HEK293 (cell line): Measurements from ENCODE around the gene UBXN11.
A peak's percentile ranks its signal among the peaks of the same experiment; 100 is the strongest.

Experiments used
- HIC1 ChIP-seq: fragments of 450-650 bp; formaldehyde crosslinking; IDR thresholded peaks from 2 replicates; pipeline ENCODE4 v1.5.1; 2016; ENCODE audit warnings: missing biosample characterization, missing genetic modification characterization
- IKZF3 ChIP-seq: fragments of 450-650 bp; IDR thresholded peaks from 2 replicates; pipeline ENCODE4 v1.5.0; 2018; ENCODE audit warnings: missing biosample characterization, mild to moderate bottlenecking, missing genetic modification characterization, moderate library complexity
- INSM2 ChIP-seq: fragments of 450-650 bp; formaldehyde crosslinking; IDR thresholded peaks from 2 replicates; pipeline ENCODE4 v1.5.1; 2016; ENCODE audit warnings: missing biosample characterization, missing genetic modification characterization
- KLF1 ChIP-seq: fragments of 450-650 bp; formaldehyde crosslinking; IDR thresholded peaks from 2 replicates; pipeline ENCODE4 v1.5.1; 2016; ENCODE audit warnings: missing biosample characterization, missing genetic modification characterization
- KLF8 ChIP-seq: fragments of 450-650 bp; formaldehyde crosslinking; IDR thresholded peaks from 2 replicates; pipeline ENCODE4 v1.5.1; 2016; ENCODE audit warnings: missing biosample characterization, missing genetic modification characterization
- PATZ1 ChIP-seq: fragments of 450-650 bp; formaldehyde crosslinking; IDR thresholded peaks from 2 replicates; pipeline ENCODE4 v1.5.1; 2016; ENCODE audit warnings: missing biosample characterization, missing genetic modification characterization
- ZBTB11 ChIP-seq: fragments of 450-650 bp; formaldehyde crosslinking; conservative IDR thresholded peaks from 2 replicates; pipeline ENCODE4 v1.5.1; 2016; ENCODE audit warnings: low read depth, missing biosample characterization, missing genetic modification characterization
- ZBTB6 ChIP-seq: fragments of 450-650 bp; formaldehyde crosslinking; IDR thresholded peaks from 2 replicates; pipeline ENCODE4 v1.5.1; 2017; ENCODE audit warnings: missing biosample characterization, missing genetic modification characterization
- ZFP69B ChIP-seq: fragments of 450-650 bp; formaldehyde crosslinking; IDR thresholded peaks from 2 replicates; pipeline ENCODE4 v1.5.1; 2016; ENCODE audit warnings: missing biosample characterization, missing genetic modification characterization
- ZNF121 ChIP-seq: fragments of 450-650 bp; formaldehyde crosslinking; IDR thresholded peaks from 2 replicates; pipeline ENCODE4 v1.5.1; 2016; ENCODE audit warnings: missing biosample characterization, missing genetic modification characterization
- ZNF169 ChIP-seq: fragments of 450-650 bp; formaldehyde crosslinking; IDR thresholded peaks from 2 replicates; pipeline ENCODE4 v1.5.1; 2016; ENCODE audit warnings: missing biosample characterization, missing genetic modification characterization
- ZNF239 ChIP-seq: fragments of 450-650 bp; formaldehyde crosslinking; IDR thresholded peaks from 2 replicates; pipeline ENCODE4 v1.5.1; 2016; ENCODE audit warnings: missing biosample characterization, missing genetic modification characterization
- ZNF311 ChIP-seq: fragments of 450-650 bp; formaldehyde crosslinking; IDR thresholded peaks from 2 replicates; pipeline ENCODE4 v1.5.1; 2017; ENCODE audit warnings: missing biosample characterization, missing genetic modification characterization, borderline replicate concordance
- ZNF335 ChIP-seq: fragments of 450-650 bp; formaldehyde crosslinking; conservative IDR thresholded peaks from 2 replicates; pipeline ENCODE4 v1.5.1; 2016; ENCODE audit warnings: missing biosample characterization, missing genetic modification characterization
- ZNF398 ChIP-seq: fragments of 450-650 bp; formaldehyde crosslinking; IDR thresholded peaks from 2 replicates; pipeline ENCODE4 v1.5.1; 2017; ENCODE audit warnings: missing biosample characterization, missing genetic modification characterization
- ZNF530 ChIP-seq: fragments of 450-650 bp; formaldehyde crosslinking; IDR thresholded peaks from 2 replicates; pipeline ENCODE4 v1.5.1; 2016; ENCODE audit warnings: low read depth, missing biosample characterization, missing genetic modification characterization
- ZNF549 ChIP-seq: fragments of 450-650 bp; IDR thresholded peaks from 2 replicates; pipeline ENCODE4 v1.5.1; 2018; ENCODE audit warnings: missing biosample characterization, missing genetic modification characterization, mild to moderate bottlenecking, inconsistent platforms, moderate library complexity
- ZNF555 ChIP-seq: fragments of 450-650 bp; formaldehyde crosslinking; conservative IDR thresholded peaks from 2 replicates; pipeline ENCODE4 v1.5.1; 2017; ENCODE audit warnings: missing biosample characterization, mild to moderate bottlenecking, missing genetic modification characterization, inconsistent platforms
- ZNF558 ChIP-seq: fragments of 450-650 bp; formaldehyde crosslinking; IDR thresholded peaks from 2 replicates; pipeline ENCODE4 v1.5.1; 2016; ENCODE audit warnings: missing biosample characterization, missing genetic modification characterization
- ZNF561 ChIP-seq: fragments of 450-650 bp; IDR thresholded peaks from 2 replicates; pipeline ENCODE4 v1.5.1; 2018; ENCODE audit warnings: missing biosample characterization, missing genetic modification characterization, borderline replicate concordance
- ZNF645 ChIP-seq: fragments of 450-650 bp; formaldehyde crosslinking; IDR thresholded peaks from 2 replicates; pipeline ENCODE4; 2016; ENCODE audit warnings: missing biosample characterization, missing genetic modification characterization
- ZNF843 ChIP-seq: fragments of 450-650 bp; formaldehyde crosslinking; IDR thresholded peaks from 2 replicates; pipeline ENCODE4 v1.5.1; 2016; ENCODE audit warnings: missing biosample characterization, missing genetic modification characterization
- ZSCAN16 ChIP-seq: fragments of 450-650 bp; formaldehyde crosslinking; IDR thresholded peaks from 2 replicates; pipeline ENCODE4 v1.5.1; 2016; ENCODE audit warnings: missing biosample characterization, missing genetic modification characterization
- ZXDB ChIP-seq: fragments of 450-650 bp; formaldehyde crosslinking; IDR thresholded peaks from 2 replicates; pipeline ENCODE4 v1.5.1; 2016; ENCODE audit warnings: missing biosample characterization, missing genetic modification characterization

UBXN11 gene

GRCh38 chr1:26279456-26280332 is 26.7 kb downstream of the UBXN11 start, which contains the start of gene SH3BGRL3 (continued):
- peak; percentile 80; the same call in 1 of the 2 replicates for TF ChIP-seq ZXDB (tag by site-specific recombination)
- peak; percentile 74; the same call in 1 of the 2 replicates for TF ChIP-seq HIC1
- TF ChIP-seq PATZ1 (tag by site-specific recombination), result peak; percentile 95
- TF ChIP-seq ZFP69B (tag by site-specific recombination), result peak; percentile 86
- TF ChIP-seq ZSCAN16, result peak; percentile 50
- TF ChIP-seq ZBTB11 (tag by site-specific recombination), result peak; percentile 48; the same call in 1 of the 2 replicates
- no peak for TF ChIP-seq ZNF645 (tag by site-specific recombination)
- TF ChIP-seq ZNF335 (tag by site-specific recombination), result peak; percentile 89
- no peak for TF ChIP-seq ZNF555 (tag by site-specific recombination)
- TF ChIP-seq ZBTB6 (tag by site-specific recombination), result 0 out of 2 replicates have a peak, but pooled peaks have one; percentile 9
- 0 out of 2 replicates have a peak, but pooled peaks have one; percentile 22 for TF ChIP-seq ZNF239 (tag by site-specific recombination)
- no peak for TF ChIP-seq ZNF558
- TF ChIP-seq ZNF549 (tag by site-specific recombination), result no peak
- TF ChIP-seq ZNF843 (tag by site-specific recombination), result 0 out of 2 replicates have a peak, but pooled peaks have one; percentile 71
- TF ChIP-seq KLF1 (tag by site-specific recombination), result peak; percentile 88
- peak; percentile 100 for TF ChIP-seq ZNF561
- TF ChIP-seq ZNF398 (tag by site-specific recombination), result peak; percentile 29; the same call in 1 of the 2 replicates
- TF ChIP-seq ZNF311, result no peak
- TF ChIP-seq KLF8 (tag by site-specific recombination), result peak; percentile 96
- TF ChIP-seq IKZF3, result 0 out of 2 replicates have a peak, but pooled peaks have one; percentile 30
- peak; percentile 21 for TF ChIP-seq INSM2 (tag by site-specific recombination)
- no peak for TF ChIP-seq ZNF530
- no peak for TF ChIP-seq ZNF169
- TF ChIP-seq ZNF121 (tag by site-specific recombination), result 0 out of 2 replicates have a peak, but pooled peaks have one; percentile 24
